ENCODE results near the gene LIN9. TPM values are rescaled to one million over a fixed set of nuclear protein-coding genes. Genes with fewer than 3 reads are reported as not detected.
A peak's percentile ranks its signal among the peaks of the same experiment; 100 is the strongest.

The LIN9 gene
- total and polyA plus RNA-seq, 2 experiments from 2014 or later: 11.8 to 16.9 TPM

- no peak for TF ChIP-seq CTCF (conservative IDR thresholded peaks at IDR 0.05; ENCODE audit: low read depth in 2 of 2)
- no peak for TF ChIP-seq ZNF114 (CRISPR knock-in tag; IDR thresholded peaks at IDR 0.05)
- no peak for TF ChIP-seq ZNF331 (CRISPR knock-in tag; IDR thresholded peaks at IDR 0.05; ENCODE audit: low read depth)
- TF ChIP-seq NANOG (IDR thresholded peaks at IDR 0.05; ENCODE audit: borderline replicate concordance): no peak
Observed at GRCh38 chr1:226357416-226357815, 48.5 kb upstream of the LIN9 start (continued).

GRCh38 chr1:226355669-226356551 is 46.9 kb upstream of the LIN9 start:
- H3K27ac Mint-ChIP-seq: no peak overlapping the region
- peaks cover 11% of the 10 kb centered on the region for H3K4me1 Mint-ChIP-seq
- Histone ChIP-seq H3K36me3 (ENCODE audit: insufficient read depth) (peaks cover 12% of the 10 kb centered on the region; the same call in 1 of the 2 replicates), H3K4me3 (no peak overlapping the region), H3K9me2 (ENCODE audit: insufficient read depth) (0 out of 2 replicates have a peak, but pooled peaks cover 5% of the 10 kb centered on the region), H3K79me2 (replicated peaks; ENCODE audit: insufficient read depth) (no peaks in the 10 kb centered on the region), H2AFZ (no peak overlapping the region), H3F3A (replicated peaks; ENCODE audit: low read depth) (no peaks in the 10 kb centered on the region; the same call in none of the 2 replicates), H3K27ac (ENCODE audit: low read depth) (no peak overlapping the region; the same call in 1 of the 2 replicates), H4K20me1 (replicated peaks; ENCODE audit: insufficient read depth) (peaks cover 8% of the 10 kb centered on the region; the same call in 1 of the 2 replicates), H3K4me1 (ENCODE audit: insufficient read depth) (no peaks in the 10 kb centered on the region; the same call in 1 of the 2 replicates), H3K27me3 (ENCODE audit: insufficient read depth) (no peaks in the 10 kb centered on the region), H3K4me2 (no peak overlapping the region)
- peaks cover 2% of the 10 kb centered on the region for H3K27me3 Mint-ChIP-seq (ENCODE audit: insufficient read depth, low read depth, poor library complexity)
- DNase-seq (ENCODE audit: low spot score): no peak
- 0 out of 2 replicates have a peak, but pooled peaks have one; percentile 7 for TF ChIP-seq POLR2AphosphoS5 (IDR thresholded peaks at IDR 0.05; ENCODE audit: low read depth)
- TF ChIP-seq CTCF (conservative IDR thresholded peaks at IDR 0.05; ENCODE audit: low read depth in 2 of 2): no peak
- no peaks in the 10 kb centered on the region for H3K9me3 Mint-ChIP-seq
- peaks cover 46% of the 10 kb centered on the region for H3K36me3 Mint-ChIP-seq (ENCODE audit: low read depth)
- ATAC-seq: no peak
- H3K4me3 Mint-ChIP-seq: no peak overlapping the region

GRCh38 chr1:226355016-226355415 is 46.1 kb upstream of the LIN9 start:
- Histone ChIP-seq H3K27me3 (ENCODE audit: insufficient read depth) (no peaks in the 10 kb centered on the region), H3K36me3 (ENCODE audit: insufficient read depth) (peaks cover 6% of the 10 kb centered on the region; the same call in 1 of the 2 replicates), H2AFZ (no peak overlapping the region), H3K4me3 (no peak overlapping the region), H3K79me2 (replicated peaks; ENCODE audit: insufficient read depth) (no peaks in the 10 kb centered on the region), H3K27ac (ENCODE audit: low read depth) (no peak overlapping the region), H3K4me2 (no peak overlapping the region), H3F3A (replicated peaks; ENCODE audit: low read depth) (no peaks in the 10 kb centered on the region; the same call in none of the 2 replicates), H3K9me2 (ENCODE audit: insufficient read depth) (0 out of 2 replicates have a peak, but pooled peaks cover 5% of the 10 kb centered on the region), H3K4me1 (ENCODE audit: insufficient read depth) (no peaks in the 10 kb centered on the region; the same call in 1 of the 2 replicates), H4K20me1 (replicated peaks; ENCODE audit: insufficient read depth) (no peaks in the 10 kb centered on the region; the same call in 1 of the 2 replicates)
- Mint-ChIP-seq H3K36me3 (ENCODE audit: low read depth) (peaks cover 37% of the 10 kb centered on the region), H3K9me3 (no peaks in the 10 kb centered on the region), H3K4me1 (peaks cover 11% of the 10 kb centered on the region), H3K27me3 (ENCODE audit: insufficient read depth, low read depth, poor library complexity) (peaks cover 2% of the 10 kb centered on the region), H3K4me3 (no peak overlapping the region), H3K27ac (no peak overlapping the region)
- TF ChIP-seq STAT1 (IDR thresholded peaks at IDR 0.05; ENCODE audit: unreplicated experiment) (no peak), JUNB (IDR thresholded peaks at IDR 0.05; ENCODE audit: unreplicated experiment) (no peak), REST (IDR thresholded peaks at IDR 0.05; ENCODE audit: unreplicated experiment) (no peak), CREB1 (CRISPR knock-in tag; IDR thresholded peaks at IDR 0.05; ENCODE audit: low read depth) (no peak), EZH2 (IDR thresholded peaks at IDR 0.05; ENCODE audit: low read depth, unreplicated experiment) (no peak)
- DNase-seq (ENCODE audit: low spot score) (no peak), ATAC-seq (no peak)

Data from GM23338 (cell line).